Measurements from ENCODE around the gene CDAN1.

DNA sequence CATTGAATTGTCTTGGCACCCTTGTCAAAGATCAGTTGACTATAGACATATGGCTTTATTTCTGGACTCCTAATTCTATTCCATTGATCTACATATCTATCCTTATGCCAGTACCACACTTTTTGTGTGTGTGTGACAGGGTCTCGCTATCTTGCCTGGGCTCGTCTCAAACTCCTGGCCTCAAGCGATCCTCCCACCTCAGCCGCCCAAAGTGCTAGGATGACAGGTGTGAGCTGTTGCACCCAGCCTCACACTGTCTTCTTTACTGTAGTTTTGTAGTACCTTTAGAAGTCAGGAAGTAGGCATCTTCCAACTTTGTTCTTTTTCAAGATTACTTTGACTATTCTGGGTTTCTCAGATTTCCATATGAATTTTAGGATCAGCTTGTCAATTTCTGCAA is 24.3 kb downstream of the CDAN1 start:
- TF ChIP-seq, protein P1, sequence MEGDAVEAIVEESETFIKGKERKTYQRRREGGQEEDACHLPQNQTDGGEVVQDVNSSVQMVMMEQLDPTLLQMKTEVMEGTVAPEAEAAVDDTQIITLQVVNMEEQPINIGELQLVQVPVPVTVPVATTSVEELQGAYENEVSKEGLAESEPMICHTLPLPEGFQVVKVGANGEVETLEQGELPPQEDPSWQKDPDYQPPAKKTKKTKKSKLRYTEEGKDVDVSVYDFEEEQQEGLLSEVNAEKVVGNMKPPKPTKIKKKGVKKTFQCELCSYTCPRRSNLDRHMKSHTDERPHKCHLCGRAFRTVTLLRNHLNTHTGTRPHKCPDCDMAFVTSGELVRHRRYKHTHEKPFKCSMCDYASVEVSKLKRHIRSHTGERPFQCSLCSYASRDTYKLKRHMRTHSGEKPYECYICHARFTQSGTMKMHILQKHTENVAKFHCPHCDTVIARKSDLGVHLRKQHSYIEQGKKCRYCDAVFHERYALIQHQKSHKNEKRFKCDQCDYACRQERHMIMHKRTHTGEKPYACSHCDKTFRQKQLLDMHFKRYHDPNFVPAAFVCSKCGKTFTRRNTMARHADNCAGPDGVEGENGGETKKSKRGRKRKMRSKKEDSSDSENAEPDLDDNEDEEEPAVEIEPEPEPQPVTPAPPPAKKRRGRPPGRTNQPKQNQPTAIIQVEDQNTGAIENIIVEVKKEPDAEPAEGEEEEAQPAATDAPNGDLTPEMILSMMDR (IDR thresholded peaks at IDR 0.05; ENCODE audit: insufficient read depth, low read length, poor library complexity, severe bottlenecking) = no peak
- TF ChIP-seq EZH2phosphoT487 (conservative IDR thresholded peaks at IDR 0.05; ENCODE audit: low read length) = no peak
